NAMALWA (cell line): ENCODE measurements around the gene PCCB.
"Not testable (repeated sequence)": the region's sequence is repeated elsewhere in the genome, so short reads cannot be mapped to it uniquely, and the experiment has no call there.

Experiments used
- DNase-seq: peaks from one replicate; pipeline ENCODE4 v3.0.0-alpha.2; 2015; ENCODE audit warnings: low spot score

Gene PCCB

DNA sequence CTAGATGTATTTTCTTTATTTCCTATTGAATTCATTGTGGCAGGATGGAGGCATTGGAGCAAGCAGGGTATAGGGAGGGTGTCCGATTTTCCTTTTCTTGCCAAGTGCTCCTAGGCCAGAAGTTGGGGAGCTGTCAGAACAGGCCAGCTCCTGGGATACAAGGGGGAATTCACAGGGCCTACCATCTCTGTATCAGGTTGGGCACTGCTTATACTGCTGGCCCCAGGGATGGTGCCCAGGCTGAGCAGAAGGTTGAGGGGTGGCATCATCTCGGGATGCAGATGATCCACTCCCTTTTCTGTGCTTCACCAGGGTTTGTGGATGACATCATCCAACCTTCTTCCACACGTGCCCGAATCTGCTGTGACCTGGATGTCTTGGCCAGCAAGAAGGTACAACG, 79.5 kb downstream of the PCCB start:
- no peak for DNase-seq

DNA sequence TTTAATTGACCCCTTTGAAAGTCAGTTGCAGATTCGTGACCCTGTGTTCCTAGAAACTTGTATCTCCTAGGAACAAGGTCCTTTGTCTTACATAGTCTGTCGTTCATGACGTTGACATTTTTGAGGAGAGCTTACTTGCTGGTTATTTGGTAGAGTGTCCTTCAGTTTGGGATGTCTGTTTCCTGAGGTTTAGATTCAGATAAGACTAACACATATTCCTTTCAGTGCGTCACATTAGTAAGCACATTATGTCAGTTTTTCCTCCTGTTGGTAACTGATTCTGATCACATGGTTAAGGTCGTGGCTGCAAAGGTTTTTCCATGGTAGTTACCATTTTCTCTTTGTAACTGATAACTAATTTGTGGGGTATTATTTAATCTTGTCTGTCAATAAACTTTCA, 80.8 kb downstream of the PCCB start:
- no peak for DNase-seq

DNA sequence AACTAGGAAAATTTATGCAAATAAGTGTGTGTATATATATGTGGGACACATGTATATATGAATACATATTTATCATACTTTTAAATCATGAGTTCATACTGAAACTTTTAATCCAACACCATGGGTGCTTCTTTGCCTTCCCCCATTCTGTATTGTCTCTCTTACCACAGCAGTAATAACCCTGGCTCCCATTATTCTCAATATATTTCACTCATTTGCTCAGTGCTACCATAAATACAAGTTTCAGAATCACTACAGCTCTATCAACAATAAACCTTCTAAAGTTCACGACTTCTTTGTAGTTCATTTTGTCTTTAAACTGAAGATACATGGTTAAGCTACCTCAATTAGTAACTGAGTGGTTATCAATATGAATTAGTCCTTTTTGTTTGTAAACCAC, 82.2 kb downstream of the PCCB start:
- DNase-seq: no peak

DNA sequence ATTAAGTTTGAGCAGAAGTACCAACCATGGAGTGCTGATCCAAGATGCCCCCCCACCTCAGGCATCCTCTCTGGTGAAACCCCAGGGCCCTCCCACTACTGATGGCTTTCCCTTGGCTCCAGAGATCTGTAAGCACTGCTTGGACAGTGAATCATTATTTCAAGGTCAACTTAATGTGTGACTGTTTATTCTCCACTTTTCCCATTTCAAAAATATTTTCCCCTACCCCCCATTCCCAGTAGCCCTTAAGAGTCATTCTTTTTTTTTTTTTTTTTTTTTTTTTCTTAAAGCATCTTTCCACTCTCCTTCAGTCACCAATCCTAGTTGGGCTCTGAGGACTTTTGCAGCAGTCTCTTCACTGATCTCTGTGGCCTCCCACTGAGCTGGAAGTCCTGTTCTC, 82.6 kb downstream of the PCCB start:
- no peak for DNase-seq

DNA sequence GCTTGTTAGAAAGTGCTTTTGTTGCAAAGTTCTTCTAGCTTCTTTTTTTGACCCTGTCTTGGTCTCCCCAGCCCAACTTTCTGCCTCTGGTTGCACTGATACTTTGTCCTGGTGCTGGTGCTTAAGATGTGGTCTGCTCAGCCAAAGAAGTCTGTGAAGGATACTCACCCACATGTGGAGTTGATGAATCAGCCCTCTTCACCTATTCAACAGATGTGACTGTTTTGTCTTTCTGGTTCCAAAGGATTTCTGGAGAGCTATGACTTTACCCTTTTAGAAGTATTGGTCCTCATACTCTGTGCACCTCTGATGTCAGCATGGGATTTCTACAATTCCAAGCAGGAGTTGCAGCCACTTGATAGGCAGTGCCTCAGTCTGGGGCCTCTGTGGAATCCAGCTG, 84.1 kb downstream of the PCCB start:
- no peak for DNase-seq

DNA sequence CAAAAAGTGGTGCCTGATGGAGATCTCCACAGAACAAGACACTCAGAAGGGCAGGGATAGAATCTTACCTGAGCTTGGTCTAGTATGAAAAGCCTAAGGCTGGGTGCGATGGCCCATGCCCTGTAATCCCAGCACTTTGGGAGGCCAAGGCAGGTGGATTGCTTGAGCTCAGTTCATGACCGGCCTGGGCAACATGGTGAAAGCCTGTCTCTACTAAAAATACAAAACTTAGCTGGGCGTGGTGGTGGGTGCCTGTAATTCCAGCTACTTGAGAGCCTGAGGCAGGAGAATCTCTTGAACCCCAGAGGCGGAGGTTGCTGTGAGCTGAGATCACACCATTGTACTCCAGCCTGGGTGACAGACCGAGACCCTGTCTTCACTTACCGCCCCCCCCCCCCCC, 84.6 kb downstream of the PCCB start:
- not testable (repeated sequence) for DNase-seq

DNA sequence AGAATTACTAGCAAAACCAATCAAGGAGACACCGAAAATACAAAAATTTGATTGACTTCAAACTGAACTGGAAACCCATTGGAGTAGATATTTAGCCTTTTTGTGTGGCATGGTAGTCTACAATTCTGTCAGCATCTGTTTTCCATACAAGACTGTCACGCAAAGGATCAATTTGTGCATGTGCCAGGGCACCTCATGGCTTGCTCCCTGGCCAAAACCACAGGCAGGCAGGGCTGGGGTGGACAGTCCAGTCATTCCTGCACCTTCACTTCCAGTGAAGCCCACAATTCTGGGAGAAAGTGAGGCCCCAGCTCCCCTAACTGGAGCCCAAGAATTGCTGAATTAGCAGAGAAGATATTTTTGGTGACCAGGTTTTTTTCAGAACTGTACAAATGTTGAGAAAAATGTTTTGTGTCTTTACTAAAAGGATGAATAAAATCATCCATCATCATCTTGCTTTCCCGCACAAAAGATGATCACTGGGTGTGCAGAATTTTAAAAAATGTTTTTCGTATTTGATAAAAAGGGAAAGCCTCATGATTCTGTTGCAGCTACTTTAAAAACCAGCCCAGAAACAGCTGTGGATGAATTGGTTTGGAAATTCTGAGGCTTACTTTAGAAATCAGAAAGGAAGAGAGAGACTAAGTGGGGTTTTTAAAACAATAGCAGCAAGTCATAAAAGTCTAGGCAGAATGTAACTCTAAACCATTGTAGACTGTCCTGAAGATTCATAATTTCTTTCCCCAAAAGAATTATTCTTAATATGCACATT, 86.4 kb downstream of the PCCB start:
- DNase-seq: no peak

DNA sequence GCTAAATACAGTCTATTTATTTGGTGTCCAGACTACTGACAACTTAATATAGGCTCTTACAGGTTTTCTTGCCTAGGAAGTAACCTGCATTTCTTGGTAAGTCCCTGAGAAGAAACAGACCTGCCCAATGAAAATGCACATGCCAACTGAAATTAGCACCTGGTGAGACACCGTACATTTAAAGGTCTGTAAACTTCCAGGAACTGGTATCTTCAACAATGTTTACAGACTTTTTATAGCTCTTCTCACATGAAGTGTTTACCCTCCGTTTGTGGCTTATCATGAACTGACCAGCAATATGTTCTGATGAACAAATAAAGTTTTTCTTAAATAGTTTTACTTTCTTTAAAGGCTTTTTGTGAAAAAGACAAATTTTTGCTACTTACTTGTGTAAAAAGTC, 93.3 kb downstream of the PCCB start:
- no peak for DNase-seq

DNA sequence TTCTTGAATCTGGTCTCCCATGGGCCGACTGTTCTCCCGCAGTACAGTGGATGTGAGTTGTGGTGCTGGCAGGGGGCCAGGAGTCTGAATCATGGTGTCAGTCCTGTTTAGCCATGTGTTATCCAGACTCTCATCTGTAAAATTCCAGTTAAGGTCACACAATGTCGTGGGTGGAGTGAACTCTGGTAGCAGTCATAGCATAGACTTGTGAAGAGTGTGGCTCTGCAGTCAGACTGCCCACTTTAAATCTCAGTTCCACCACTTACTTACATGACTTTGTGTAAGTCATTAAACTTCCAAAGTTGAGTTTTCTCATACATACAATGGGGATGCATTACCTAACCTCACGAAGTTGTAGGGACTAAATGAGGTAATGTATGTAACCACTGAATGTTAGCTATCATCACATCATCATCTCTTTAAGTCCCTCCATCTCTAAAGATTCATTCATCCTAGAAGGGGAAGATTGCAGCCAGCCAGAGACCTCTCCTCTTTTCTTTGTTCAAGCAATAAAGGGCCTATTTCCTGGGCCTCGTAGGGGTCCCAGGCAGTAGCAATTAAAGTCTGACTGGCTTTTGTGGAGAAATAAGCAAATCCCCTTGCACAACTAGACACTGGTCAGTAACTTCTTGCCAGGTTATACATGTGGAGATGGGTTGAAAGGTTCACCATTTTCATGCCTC, 93.9 kb downstream of the PCCB start:
- no peak for DNase-seq

DNA sequence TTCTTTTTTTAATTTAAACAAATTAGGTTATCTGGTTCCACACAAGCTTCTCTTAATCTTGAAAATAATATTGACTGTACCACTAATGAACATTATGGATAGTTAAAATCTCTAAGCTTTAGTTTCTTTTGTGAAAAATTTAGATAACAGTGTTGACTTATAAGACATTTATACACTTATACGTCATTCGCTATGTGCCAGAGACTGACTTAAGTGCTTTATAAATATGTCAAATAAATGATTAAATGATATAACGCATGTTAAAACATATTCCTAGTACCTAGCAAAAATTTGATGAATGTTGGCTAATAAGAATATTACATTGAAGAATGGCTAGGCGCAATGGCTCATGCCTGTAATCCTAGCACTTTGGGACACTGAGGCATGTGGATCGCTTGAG, 96.3 kb downstream of the PCCB start:
- DNase-seq: no peak

DNA sequence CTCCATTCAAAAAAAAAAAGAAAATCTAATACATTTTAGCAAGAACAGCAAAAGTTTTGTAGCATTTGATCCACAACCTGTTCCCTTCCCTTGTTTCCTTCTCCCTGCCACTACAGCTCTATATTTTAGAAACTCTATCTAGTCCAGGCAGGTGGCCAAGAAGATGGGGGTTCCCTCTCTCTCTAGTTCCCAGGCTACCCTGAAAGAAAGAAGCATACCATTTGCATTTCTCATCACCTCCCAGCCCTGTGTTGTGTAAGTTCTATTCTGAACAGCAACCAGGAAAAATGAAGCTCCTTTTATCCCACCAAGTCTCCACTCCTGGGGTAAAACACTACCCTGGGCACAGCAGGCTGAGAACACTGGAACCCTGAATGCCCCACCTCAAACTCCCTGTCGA, 100.0 kb downstream of the PCCB start:
- DNase-seq: no peak

DNA sequence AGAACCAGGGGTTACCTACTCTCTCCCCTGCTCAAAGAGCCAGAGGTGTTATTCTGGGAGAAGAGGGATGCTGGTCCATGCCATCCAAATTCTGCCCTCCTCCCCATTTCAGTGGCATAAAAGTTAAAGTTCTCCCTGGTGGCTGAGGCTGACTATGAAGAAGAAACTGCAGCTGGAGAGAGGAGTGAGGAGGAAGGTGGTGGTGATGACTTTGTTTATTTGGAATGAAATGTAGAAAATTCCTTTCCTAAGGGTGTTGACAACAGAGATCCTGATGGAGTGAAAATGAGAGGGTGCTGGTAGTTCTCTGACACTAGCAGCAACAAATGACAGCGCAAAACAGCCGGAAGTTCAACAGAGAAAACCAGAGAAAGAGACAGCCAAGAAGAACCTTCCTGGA, 100.4 kb downstream of the PCCB start:
- DNase-seq: no peak

DNA sequence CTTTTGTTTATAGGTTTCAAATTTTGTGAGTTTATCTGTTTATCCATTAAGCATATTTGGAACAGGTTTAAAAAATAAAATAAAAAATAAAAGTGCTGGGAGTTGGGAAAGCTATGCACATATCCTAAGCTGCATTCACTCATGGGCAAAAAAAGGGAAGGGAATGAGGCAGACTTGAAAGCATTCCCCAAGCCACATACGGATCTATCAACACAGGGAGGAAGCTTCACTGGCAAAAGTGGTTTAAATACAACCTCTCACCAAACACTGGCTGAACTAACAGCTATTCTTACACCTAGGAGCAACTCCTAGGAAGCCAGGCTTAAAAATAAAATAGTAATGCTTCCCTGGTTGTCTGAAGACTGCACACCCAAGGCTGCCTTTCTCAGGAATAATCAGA, 101.2 kb downstream of the PCCB start:
- DNase-seq: no peak

DNA sequence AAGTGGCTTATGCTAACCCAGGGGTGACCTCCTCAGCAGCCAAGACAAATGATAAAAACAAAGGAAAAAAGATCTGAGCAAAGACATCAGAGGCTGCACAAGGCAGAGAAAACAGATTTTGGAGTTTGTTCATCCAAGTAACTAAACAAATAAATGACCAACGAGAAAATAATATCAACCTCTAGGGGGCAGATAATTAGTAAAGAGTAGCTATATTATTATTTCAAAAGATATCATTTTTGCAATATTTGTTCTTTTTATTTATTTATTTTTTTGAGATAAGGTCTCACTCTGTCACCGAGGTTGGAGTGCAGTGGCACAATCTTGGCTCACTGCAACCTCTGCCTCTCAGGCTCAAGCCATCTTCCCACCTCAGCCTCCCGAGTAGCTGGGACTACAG, 101.8 kb downstream of the PCCB start:
- DNase-seq: peak; percentile 35

DNA sequence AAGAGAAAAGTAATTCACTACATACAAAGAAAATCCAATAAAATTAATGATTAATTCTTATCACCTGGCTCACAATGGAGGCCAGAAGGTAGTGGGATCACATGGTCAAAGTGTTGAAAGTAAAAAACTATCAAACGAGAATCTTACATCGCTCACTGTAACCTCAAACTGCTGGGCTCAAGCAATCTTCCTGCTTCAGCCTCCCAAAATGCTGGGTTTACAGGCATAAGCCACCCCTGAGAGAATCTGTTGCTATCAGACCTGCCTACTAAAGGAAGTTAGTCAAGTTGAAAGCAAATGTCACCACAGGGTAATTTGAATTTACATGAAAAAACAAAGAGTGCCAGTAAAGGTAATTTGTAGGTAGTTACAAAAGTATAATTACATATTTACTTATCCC, 103.3 kb downstream of the PCCB start:
- no peak for DNase-seq

DNA sequence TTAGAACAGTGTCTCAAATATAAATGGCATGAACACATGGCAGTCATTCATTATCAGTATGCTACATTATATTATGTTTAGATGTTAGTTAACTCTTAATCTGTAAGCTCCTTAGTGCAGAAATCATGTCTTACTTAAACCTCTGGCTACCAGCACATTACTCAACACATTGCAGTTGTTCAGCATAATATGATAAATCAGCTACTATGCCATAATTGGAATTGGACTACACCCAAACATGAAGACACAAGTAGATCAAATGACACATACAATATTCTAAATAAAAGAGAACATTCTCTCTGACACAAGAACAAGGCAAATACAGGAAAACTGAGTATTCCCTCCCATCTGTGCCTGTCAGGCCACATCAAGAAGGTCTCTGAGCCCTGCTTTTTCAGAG, 116.1 kb downstream of the PCCB start:
- DNase-seq: no peak

DNA sequence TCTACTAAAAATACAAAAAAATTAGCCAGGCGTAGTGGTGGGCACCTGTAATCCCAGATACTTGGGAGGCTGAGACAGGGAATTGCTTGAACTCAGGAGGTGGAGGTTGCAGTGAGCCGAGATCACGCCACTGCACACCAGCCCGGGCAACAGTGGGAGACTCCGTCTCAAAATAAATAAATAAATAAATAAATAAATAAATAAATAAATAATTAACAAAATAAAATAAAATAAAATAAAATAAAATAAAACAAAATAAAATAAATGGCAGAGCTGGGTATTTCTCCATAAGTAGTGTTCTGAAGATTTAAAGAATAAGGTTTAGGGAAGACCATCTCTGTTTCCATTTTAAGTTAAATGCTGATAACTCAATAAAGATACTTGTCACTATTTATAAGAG, 125.7 kb downstream of the PCCB start:
- DNase-seq: not testable (repeated sequence)

DNA sequence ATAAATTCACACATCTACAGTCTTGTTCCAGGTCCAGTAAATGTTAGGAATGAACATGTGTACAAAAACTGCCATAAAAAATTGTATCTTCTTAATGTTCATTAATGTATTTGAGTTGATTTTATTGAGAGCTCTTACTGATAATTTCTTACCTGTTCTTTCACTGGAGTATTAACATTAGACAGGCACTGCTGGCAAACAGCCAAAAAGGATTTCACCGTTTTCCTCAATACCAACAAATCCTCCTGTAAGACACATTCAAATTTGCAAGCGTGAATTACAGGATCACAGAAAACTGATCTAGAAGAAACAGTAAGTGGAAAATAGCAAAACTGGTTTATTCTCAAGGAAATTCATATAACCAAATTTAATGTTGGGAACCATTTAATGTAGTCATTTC, 127.4 kb downstream of the PCCB start:
- no peak for DNase-seq

DNA sequence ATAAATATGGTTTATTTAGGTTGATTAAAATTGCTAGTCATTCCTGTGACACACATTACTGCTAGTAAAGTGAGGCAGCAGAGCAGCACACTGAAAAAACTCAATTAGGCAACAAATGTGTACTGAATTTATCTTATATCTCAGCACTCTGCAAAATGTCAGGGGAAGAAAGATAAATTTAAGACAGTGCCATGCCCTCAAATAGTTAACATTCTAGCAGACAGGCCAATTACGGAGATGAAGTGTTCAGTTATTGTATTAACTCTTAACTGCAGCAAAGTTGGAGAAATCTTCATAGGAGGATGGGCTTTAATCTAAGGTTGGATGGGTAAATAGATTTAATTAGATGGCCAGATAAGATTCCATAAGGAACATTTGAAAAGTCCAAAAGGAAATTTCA, 127.9 kb downstream of the PCCB start:
- no peak for DNase-seq
